Osteocyte (in vitro differentiated cells): ENCODE results near the gene PSMB11. TPM values are rescaled to one million over a fixed set of nuclear protein-coding genes. Genes with fewer than 3 reads are reported as not detected.

ENCODE experiments used
- DNase-seq: peaks from one replicate; pipeline ENCODE4 v3.0.0; 2021; ENCODE audit warnings: mixed read lengths; ENCODE audit not compliant: unreplicated experiment; ENCODE audit errors: extremely low spot score
- H3K27ac Mint-ChIP-seq: one replicate; pipeline ENCODE4 v1.8.0; 2021; ENCODE audit warnings: mild to moderate bottlenecking, mixed read lengths; ENCODE audit not compliant: unreplicated experiment
- H3K27me3 Mint-ChIP-seq: one replicate; pipeline ENCODE4 v1.8.0; 2021; ENCODE audit warnings: mixed read lengths; ENCODE audit not compliant: unreplicated experiment
- H3K36me3 Mint-ChIP-seq: one replicate; pipeline ENCODE4 v1.8.0; 2021; ENCODE audit warnings: mixed read lengths; ENCODE audit not compliant: unreplicated experiment
- H3K4me1 Mint-ChIP-seq: one replicate; pipeline ENCODE4 v1.8.0; 2021; ENCODE audit warnings: mixed read lengths; ENCODE audit not compliant: unreplicated experiment
- H3K4me3 Mint-ChIP-seq: one replicate; pipeline ENCODE4 v1.8.0; 2021; ENCODE audit warnings: mild to moderate bottlenecking, moderate library complexity, mixed read lengths; ENCODE audit not compliant: unreplicated experiment
- H3K9me3 Mint-ChIP-seq: one replicate; pipeline ENCODE4 v1.8.0; 2021; ENCODE audit warnings: mixed read lengths; ENCODE audit not compliant: unreplicated experiment
- CTCF ChIP-seq: fragments of 200-600 bp; sonication (generic); IDR thresholded peaks from 2 replicates; pipeline ENCODE4 v1.5.0; 2021; ENCODE audit warnings: antibody characterized with exemption, mild to moderate bottlenecking, moderate library complexity
- total RNA-seq: library from RNA; stranded (reverse); gene quantifications from 2 replicates; pipeline ENCODE4 v1.2.1, GENCODE V29; 2021

PSMB11 gene
- total RNA-seq, 1 donor from 2014 or later: not detected

- TF ChIP-seq CTCF: no peak
- Mint-ChIP-seq H3K27me3 (no peaks in the 10 kb centered on the region), H3K36me3 (peaks cover 51% of the 10 kb centered on the region), H3K9me3 (no peaks in the 10 kb centered on the region), H3K27ac (no peak overlapping the region), H3K4me3 (no peak overlapping the region), H3K4me1 (no peaks in the 10 kb centered on the region)
- DNase-seq: no peak
Observed at GRCh38 chr14:23089498-23090253, 47.7 kb downstream of the PSMB11 start.

- Mint-ChIP-seq H3K27ac (no peak overlapping the region), H3K4me3 (no peak overlapping the region), H3K9me3 (no peaks in the 10 kb centered on the region), H3K36me3 (peaks cover 51% of the 10 kb centered on the region), H3K4me1 (no peaks in the 10 kb centered on the region), H3K27me3 (no peaks in the 10 kb centered on the region)
- DNase-seq: no peak
- no peak for TF ChIP-seq CTCF
Observed at GRCh38 chr14:23090254-23090636, 48.2 kb downstream of the PSMB11 start.

GRCh38 chr14:23091294-23092225 is 49.5 kb downstream of the PSMB11 start:
- H3K4me3 Mint-ChIP-seq: no peak overlapping the region

GRCh38 chr14:23093104-23093503 is 51.1 kb downstream of the PSMB11 start:
- TF ChIP-seq CTCF: no peak
- H3K36me3 Mint-ChIP-seq: peaks cover 38% of the 10 kb centered on the region
- H3K27me3 Mint-ChIP-seq: no peaks in the 10 kb centered on the region
- DNase-seq: no peak
- peaks cover 18% of the 10 kb centered on the region for H3K4me1 Mint-ChIP-seq
- no peak overlapping the region for H3K27ac Mint-ChIP-seq
- no peaks in the 10 kb centered on the region for H3K9me3 Mint-ChIP-seq
- peak overlapping the region; percentile 46 for H3K4me3 Mint-ChIP-seq

More at GRCh38 chr14:23091294-23092225, 49.5 kb downstream of the PSMB11 start:
- DNase-seq: no peak
- Mint-ChIP-seq H3K27ac (no peak overlapping the region), H3K4me1 (peaks cover 7% of the 10 kb centered on the region), H3K9me3 (no peaks in the 10 kb centered on the region), H3K36me3 (peaks cover 43% of the 10 kb centered on the region), H3K27me3 (no peaks in the 10 kb centered on the region)
- no peak for TF ChIP-seq CTCF

- H3K36me3 Mint-ChIP-seq: peaks cover 40% of the 10 kb centered on the region
- H3K27ac Mint-ChIP-seq: peak overlapping the region; percentile 2
- no peak for DNase-seq
- H3K4me3 Mint-ChIP-seq: no peak overlapping the region
- H3K4me1 Mint-ChIP-seq: peaks cover 18% of the 10 kb centered on the region
- no peak for TF ChIP-seq CTCF
- no peaks in the 10 kb centered on the region for H3K27me3 Mint-ChIP-seq
- H3K9me3 Mint-ChIP-seq: no peaks in the 10 kb centered on the region
Observed at GRCh38 chr14:23093526-23093925, 51.5 kb downstream of the PSMB11 start.
